HG03342 (cell line): ENCODE results near the gene SAPCD1.

ENCODE experiments used
- ATAC-seq: cut with Tn5 transposase; IDR thresholded peaks from one replicate; pipeline ENCODE4 v1.9.1; 2021; ENCODE audit warnings: mild to moderate bottlenecking, moderate library complexity; ENCODE audit not compliant: unreplicated experiment

The SAPCD1 gene

GRCh38 chr6:31762356-31762755, at the start of gene SAPCD1:
Gene SAPCD1 (plus strand): TSS chr6:31762656. CDS start chr6:31763055, 399 bp downstream.
- no peak for ATAC-seq

DNA sequence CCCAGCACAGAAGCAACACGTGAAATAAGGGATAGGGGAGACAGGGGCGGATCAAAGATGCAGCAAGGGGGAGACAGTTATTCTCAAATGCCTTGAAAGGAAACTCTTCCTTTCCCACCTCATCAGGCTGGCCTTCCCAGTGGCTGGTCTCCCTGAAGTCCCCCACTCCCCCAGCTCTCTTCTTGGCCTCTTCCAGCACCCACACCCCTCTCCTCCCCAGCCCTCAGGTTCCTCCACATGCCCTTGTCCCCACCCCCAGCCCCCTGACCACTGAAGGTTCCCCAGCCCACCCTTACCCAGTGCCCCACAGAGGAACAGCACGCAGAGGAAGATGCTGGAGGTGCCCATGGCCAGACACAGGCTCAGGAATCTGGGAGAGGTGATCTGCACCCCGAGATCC, 49.0 kb upstream of the SAPCD1 start:
- ATAC-seq: no peak

GRCh38 chr6:31713991-31714684, 48.3 kb upstream of the SAPCD1 start:
- ATAC-seq: no peak

DNA sequence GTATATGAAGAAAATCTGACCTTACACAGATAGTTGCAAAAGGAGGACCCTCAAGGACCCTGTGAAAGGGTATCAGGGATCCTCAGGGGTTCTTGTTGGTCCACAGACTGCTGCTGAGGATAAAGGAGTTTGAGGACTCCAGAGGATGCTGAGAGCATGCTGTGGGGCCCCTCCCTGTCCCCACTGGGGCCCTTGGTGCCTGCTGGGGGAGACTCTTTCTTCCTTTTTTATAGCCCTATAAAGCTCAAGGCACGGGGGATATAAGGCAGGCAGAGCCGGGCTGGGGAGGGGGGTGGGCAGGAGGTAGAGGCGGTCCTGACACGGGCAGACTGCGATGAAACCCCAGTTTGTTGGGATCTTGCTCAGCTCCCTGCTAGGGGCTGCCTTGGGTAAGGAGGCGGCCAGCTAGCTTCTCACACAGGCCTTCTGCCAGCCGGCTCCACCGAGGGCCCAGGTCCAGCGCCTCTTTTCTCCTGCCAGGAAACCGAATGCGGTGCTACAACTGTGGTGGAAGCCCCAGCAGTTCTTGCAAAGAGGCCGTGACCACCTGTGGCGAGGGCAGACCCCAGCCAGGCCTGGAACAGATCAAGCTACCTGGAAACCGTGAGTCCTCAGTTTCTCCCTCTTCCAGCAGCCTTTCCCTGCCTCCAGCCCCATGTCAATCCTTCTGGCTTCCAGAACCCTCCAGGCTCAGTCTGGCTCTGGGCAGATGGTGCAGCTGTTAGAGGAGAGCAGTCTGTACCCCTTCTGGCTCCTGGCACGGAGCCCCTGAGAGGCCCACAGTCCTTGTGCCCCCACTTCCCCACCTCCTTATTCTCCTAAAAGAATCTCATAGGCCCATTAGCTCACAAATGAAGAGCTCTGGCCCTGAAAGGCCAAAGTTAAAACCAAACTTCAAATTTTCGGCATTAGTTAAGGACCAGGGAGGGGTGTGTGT, 47.2 kb upstream of the SAPCD1 start, which contains the start of gene LY6G6D:
Gene LY6G6D (plus strand): TSS at position 327 of the 937 bp plus-strand sequence. CDS start 8 bp downstream, at position 335.
- ATAC-seq: no peak

- no peak for ATAC-seq
Measured at GRCh38 chr6:31717499-31718222, 44.8 kb upstream of the SAPCD1 start.

- ATAC-seq: no peak
Measured at GRCh38 chr6:31718265-31718664, 44.2 kb upstream of the SAPCD1 start.

DNA sequence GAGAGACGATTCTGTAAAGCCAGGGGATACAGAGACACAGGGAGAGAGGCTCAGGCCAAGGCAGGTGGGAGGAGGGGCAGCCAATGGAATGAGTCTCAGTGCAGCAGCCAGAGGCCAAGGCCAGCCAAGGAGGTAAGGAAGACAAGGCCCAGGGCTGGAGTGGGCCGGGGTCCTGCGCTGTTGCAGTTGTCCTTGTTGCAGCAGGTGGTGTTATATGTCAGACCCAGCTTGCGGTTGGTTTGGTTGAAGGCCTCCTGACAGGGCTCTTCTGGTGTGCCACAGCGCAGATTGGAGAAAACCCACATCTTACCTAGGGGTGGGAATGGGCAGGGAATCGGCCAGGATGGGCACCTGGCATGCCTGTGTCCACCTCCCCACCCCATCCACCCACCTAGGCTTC, 43.5 kb upstream of the SAPCD1 start:
- no peak for ATAC-seq

DNA sequence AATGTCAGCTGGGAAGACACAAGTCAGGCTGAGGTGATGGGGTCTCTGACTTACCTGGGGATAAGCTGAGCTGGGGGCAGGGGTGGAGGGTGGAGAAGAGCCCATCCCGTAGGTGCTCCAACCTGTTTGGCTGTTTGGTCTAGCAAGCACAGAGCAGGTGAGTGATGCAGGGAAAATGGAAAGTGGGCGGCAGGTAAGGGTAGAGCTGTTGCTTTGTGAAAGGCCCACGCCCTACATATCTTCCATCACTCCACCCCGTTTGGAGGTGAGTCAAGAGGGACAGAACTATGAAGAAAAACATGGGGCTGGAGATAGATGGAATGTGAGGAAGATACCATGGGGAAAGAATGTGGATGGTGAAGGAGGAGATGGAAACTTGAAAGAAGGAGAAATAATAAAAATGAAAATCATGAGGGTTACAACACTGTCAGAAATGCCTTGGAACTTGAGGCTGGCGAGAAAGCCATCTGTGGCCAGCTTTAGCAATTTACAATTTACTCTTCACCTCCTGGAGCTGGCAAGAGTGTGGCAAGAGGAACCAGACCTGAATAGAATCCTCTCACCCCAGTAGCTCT, 42.2 kb upstream of the SAPCD1 start:
- no peak for ATAC-seq

DNA sequence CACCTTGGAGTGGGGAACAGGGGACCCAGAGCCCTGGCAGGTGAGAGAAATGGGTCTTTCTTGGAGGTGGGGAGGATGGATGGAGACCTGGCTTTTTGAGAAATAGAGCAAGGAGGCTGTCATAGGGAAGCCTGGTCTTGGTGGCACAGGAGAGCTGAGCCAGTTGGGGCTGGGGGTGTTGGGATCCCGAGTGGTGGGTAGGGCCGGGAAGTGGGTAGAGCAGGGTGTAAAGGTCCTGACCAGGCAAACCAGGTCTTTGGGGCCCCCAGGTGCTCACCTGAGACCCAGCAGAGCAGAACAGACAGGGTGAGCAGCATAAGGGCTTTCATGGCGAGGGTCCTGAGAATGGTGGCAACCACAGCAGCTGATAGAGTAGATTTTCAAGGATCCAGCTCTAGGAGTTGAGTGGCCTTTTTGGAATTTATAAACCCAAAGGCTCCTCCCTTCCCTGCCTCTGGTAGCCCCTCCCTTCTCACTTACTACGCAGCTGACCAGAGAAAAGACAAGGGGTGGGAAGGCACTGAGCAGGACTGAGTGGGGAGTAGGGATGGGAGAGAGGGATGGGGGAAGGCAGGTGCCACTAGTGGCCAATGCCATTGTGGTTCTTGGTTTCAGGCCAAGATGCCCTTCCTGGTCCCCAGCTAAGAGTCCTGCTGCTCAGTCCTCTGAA, 41.0 kb upstream of the SAPCD1 start, which contains the start of gene LY6G6C:
Gene LY6G6C (minus strand): TSS at position 396 of the 670 bp plus-strand sequence. CDS start 67 bp downstream, at position 329.
- ATAC-seq: no peak

GRCh38 chr6:31722173-31722572, 40.3 kb upstream of the SAPCD1 start:
- no peak for ATAC-seq

DNA sequence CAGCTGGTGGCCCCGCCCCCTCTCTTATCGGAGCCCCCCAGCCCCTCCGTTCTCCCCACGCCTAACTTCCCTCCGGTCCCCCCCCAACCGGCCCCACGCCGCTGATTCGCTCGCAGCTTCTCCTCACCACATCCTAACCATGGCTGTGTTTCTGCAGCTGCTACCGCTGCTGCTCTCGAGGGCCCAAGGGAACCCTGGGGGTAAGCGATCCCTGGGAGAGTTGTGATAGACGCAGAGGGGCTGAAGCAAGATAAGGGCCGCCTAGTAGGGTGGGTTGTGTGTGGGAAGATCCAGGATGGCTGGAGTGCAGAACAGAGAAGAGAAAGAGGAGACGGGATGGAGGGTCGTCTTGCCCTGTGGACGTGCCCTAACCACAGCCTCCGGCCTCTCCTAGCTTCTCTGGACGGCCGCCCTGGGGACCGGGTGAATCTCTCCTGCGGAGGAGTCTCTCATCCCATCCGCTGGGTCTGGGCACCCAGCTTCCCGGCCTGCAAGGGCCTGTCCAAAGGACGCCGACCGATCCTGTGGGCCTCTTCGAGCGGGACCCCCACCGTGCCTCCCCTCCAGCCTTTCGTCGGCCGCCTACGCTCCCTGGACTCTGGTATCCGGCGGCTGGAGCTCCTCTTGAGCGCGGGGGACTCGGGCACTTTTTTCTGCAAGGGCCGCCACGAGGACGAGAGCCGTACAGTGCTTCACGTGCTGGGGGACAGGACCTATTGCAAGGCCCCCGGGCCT, 39.0 kb upstream of the SAPCD1 start, which contains the start of gene MPIG6B:
Gene MPIG6B (plus strand): TSS at position 129 of the 735 bp plus-strand sequence. CDS start 11 bp downstream, at position 140.
- ATAC-seq: no peak

DNA sequence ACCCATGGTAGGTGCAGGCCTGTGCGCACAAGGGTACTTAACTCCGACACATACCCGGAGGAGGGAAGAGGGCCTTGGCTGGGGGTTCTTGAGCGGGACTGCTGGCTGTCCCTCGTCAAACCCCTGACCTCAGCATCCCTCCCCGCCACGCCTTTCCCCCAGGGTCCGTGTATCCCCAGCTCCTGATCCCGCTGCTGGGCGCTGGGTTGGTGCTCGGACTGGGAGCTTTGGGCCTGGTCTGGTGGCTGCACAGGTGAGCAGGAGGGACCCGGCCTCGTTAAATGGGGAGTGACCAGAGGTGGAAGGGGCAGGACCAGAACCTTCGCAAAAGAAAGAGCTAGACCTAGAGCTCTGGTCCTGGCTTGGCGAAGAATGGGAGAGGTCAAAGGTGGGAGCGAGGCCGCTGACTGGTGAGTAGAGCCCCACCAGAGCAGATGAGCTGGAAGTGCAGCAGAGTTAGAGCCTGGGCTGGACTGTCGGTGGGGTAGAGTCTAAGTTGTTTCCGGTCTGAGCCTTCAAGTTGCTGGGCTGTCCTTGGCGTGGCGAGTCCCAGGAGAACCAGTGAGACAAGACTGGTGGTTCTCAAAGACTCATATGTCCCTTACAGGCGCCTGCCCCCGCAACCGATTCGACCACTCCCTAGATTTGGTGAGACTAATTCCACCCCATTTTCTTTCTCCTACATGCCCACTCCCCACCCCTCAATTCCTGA, 38.3 kb upstream of the SAPCD1 start:
- ATAC-seq: no peak

- no peak for ATAC-seq
Measured at GRCh38 chr6:31725502-31726350, 36.7 kb upstream of the SAPCD1 start.

GRCh38 chr6:31727034-31727716, 35.3 kb upstream of the SAPCD1 start:
- no peak for ATAC-seq

DNA sequence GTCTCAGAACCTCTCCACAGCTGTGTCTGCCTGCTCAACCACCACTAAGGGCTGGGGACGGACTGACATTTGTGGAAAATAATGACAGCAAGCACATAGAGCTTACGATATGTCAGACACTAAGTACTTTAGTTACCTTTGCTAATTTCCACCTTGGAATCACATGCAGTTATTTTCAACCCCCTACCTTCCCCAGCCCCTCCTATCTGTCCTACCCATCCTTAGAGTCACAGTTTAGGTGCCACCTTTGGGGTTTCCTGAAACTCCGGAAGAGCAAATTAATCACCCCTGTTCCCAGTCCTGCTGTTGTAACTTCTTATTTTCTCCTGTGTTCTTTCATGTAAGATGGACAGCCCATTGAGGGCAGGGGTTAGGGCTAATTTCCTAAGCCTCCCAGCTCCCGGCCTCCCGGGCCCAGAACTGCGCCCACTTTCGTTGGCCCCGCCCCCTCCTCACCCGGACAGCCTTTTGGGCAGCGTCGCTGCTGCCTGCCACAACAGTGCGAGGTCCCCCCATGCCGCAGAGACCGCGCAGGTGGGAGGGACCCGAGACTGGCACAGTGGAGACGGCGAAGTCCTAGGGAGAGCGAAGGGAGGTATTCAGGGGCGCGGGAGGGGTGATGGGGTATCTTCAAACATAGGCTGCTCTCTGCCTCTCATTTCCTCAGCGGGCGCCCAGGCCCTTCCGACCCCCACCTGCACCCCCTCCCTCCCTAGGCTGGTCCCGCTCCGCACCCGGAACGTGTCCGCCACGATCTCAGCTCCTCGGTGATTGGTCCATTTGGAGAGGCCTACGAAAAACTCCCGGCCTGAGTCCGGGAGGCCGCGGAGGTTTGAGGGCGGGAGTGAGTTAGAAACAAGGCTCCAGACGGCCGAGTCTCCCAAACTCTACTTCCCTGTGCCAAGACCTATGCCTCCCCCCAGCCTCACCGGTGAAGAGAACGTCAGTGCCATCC, 34.5 kb upstream of the SAPCD1 start:
- no peak for ATAC-seq
